ENCODE data around the gene PDF.

Gene PDF

GRCh38 chr16:69351309-69352027 lies 21.1 kb upstream of the PDF start, which contains the start of gene TMED6:
TMED6 (minus strand) TSS chr16:69351786; CDS start chr16:69351753, 33 bp downstream.
- no peak for TF ChIP-seq CTCF (IDR thresholded peaks at IDR 0.05)
- Histone ChIP-seq H3K4me3 (no peak within 1 kb of the TSS), H3K27ac (no peak within 1 kb of the TSS)
- no peak for DNase-seq (ENCODE audit: low spot score)

- no peak for TF ChIP-seq CTCF (IDR thresholded peaks at IDR 0.05)
- DNase-seq (ENCODE audit: low spot score): no peak
- Histone ChIP-seq H3K27ac (no peak overlapping the region), H3K4me3 (no peak overlapping the region)
Observed at GRCh38 chr16:69350536-69351133, 20.2 kb upstream of the PDF start.

GRCh38 chr16:69349536-69349935 lies 19.1 kb upstream of the PDF start:
- DNase-seq (ENCODE audit: low spot score): no peak
- TF ChIP-seq CTCF (IDR thresholded peaks at IDR 0.05): no peak
- Histone ChIP-seq H3K27ac (no peak overlapping the region), H3K4me3 (no peak overlapping the region)

GRCh38 chr16:69348222-69348621 lies 17.8 kb upstream of the PDF start:
- H3K27ac ChIP-seq: no peak overlapping the region
- no peak for TF ChIP-seq CTCF (IDR thresholded peaks at IDR 0.05)
- H3K4me3 ChIP-seq: no peak overlapping the region
- no peak for DNase-seq (ENCODE audit: low spot score)

- no peak for DNase-seq (ENCODE audit: low spot score)
- Histone ChIP-seq H3K27ac (no peak overlapping the region), H3K4me3 (no peak overlapping the region)
- no peak for TF ChIP-seq CTCF (IDR thresholded peaks at IDR 0.05)
Observed at GRCh38 chr16:69346683-69347082, 16.3 kb upstream of the PDF start.

GRCh38 chr16:69345923-69346322 lies 15.5 kb upstream of the PDF start:
- TF ChIP-seq CTCF (IDR thresholded peaks at IDR 0.05): no peak
- Histone ChIP-seq H3K4me3 (no peak overlapping the region), H3K27ac (no peak overlapping the region)
- no peak for DNase-seq (ENCODE audit: low spot score)

GRCh38 chr16:69344171-69344570 lies 13.8 kb upstream of the PDF start:
- no peak for TF ChIP-seq CTCF (IDR thresholded peaks at IDR 0.05)
- H3K27ac ChIP-seq: no peak overlapping the region
- no peak for DNase-seq (ENCODE audit: low spot score)
- no peak overlapping the region for H3K4me3 ChIP-seq

All from coronary artery (tissue), 2 donors.